ENCODE results near the gene TRIO.

Gene TRIO

DNA sequence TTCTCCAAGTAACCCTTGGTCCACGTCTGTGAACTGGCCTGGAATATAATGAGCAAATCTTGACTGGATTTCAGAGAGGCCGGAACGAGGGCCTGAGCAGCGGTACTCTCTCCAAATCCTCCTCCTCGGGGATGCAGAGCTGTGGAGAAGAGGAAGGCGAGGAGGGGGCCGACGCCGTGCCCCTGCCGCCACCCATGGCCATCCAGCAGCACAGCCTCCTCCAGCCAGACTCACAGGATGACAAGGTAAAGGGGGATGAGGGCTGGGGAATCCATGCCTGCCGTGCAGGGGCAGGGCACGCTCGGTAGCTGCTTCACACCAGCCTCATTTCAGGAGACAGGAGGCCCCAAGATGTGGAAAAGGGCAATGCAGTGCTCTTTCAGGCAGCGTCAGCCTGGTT is 319.5 kb downstream of the TRIO start:
- peaks cover 95% of the 10 kb centered on the region for H3K36me3 ChIP-seq (replicated peaks)

DNA sequence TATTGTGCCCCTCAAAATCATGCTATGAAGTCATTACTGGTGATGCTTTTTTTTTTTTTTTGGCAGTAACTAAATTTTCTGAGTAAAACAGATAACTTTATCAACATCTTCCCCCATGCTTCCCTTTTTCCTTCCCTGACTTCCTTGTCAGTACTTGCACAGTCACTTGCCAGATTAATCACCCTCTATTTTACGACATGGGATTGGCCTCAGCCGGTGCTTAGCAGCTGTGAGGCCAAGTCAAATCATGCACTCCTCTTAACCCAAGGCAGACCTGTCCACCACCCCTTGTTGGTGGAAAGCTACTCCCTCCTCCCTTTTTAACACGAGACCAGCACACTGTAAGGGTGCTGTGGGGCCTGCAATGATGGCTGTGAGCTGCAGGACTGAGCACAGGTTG is 320.5 kb downstream of the TRIO start:
- peak overlapping the region; percentile 5 for H3K27ac ChIP-seq
- H3K36me3 ChIP-seq (replicated peaks) = peaks cover 98% of the 10 kb centered on the region
- TF ChIP-seq, protein P1, sequence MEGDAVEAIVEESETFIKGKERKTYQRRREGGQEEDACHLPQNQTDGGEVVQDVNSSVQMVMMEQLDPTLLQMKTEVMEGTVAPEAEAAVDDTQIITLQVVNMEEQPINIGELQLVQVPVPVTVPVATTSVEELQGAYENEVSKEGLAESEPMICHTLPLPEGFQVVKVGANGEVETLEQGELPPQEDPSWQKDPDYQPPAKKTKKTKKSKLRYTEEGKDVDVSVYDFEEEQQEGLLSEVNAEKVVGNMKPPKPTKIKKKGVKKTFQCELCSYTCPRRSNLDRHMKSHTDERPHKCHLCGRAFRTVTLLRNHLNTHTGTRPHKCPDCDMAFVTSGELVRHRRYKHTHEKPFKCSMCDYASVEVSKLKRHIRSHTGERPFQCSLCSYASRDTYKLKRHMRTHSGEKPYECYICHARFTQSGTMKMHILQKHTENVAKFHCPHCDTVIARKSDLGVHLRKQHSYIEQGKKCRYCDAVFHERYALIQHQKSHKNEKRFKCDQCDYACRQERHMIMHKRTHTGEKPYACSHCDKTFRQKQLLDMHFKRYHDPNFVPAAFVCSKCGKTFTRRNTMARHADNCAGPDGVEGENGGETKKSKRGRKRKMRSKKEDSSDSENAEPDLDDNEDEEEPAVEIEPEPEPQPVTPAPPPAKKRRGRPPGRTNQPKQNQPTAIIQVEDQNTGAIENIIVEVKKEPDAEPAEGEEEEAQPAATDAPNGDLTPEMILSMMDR (IDR thresholded peaks at IDR 0.05; ENCODE audit: low read depth, low read length, missing control alignments) = no peak
- H3K27me3 ChIP-seq (replicated peaks) = no peaks in the 10 kb centered on the region
- in situ Hi-C loops (cut with HindIII; ENCODE audit: low pct_ligation_motif_present, low sequenced_read_pairs) = no loop called here
- no peak for DNase-seq
- H3K4me3 ChIP-seq (ENCODE audit: low read depth, low read length) = no peak overlapping the region

More for the DNA sequence above, 319.5 kb downstream of the TRIO start:
- no peak for DNase-seq
- TF ChIP-seq, protein P1 (IDR thresholded peaks at IDR 0.05; ENCODE audit: low read depth, low read length, missing control alignments) = no peak
- in situ Hi-C loops (cut with HindIII; ENCODE audit: low pct_ligation_motif_present, low sequenced_read_pairs) = no loop called here
- H3K27ac ChIP-seq = no peak overlapping the region
- H3K27me3 ChIP-seq (replicated peaks) = no peaks in the 10 kb centered on the region
- H3K4me3 ChIP-seq (ENCODE audit: low read depth, low read length) = no peak overlapping the region

DNA sequence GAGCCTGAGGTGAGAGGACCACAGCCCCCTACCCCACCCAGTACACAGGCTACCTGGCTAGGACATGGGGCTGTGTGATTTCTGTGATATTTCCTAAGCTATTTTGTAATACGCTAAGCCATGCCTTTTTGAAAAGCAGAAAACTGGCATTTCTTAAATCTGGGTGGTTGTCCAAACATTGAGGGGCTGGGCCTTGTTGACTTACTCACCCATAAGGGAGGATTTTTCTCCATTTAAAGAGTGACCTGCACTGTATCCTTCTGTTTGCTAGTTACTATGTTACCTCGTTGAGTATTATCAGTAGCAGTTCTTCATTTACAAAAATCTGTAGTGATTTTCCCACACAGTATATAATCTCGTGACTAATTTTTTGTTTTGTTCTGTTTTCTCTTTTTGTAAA is 321.0 kb downstream of the TRIO start:
- H3K27me3 ChIP-seq (replicated peaks) = no peaks in the 10 kb centered on the region
- in situ Hi-C loops (cut with HindIII; ENCODE audit: low pct_ligation_motif_present, low sequenced_read_pairs) = no loop called here
- H3K4me3 ChIP-seq (ENCODE audit: low read depth, low read length) = no peak overlapping the region
- TF ChIP-seq, protein P1 (IDR thresholded peaks at IDR 0.05; ENCODE audit: low read depth, low read length, missing control alignments) = no peak
- peak overlapping the region; percentile 5 for H3K27ac ChIP-seq
- no peak for DNase-seq
- peaks cover 97% of the 10 kb centered on the region for H3K36me3 ChIP-seq (replicated peaks)

DNA sequence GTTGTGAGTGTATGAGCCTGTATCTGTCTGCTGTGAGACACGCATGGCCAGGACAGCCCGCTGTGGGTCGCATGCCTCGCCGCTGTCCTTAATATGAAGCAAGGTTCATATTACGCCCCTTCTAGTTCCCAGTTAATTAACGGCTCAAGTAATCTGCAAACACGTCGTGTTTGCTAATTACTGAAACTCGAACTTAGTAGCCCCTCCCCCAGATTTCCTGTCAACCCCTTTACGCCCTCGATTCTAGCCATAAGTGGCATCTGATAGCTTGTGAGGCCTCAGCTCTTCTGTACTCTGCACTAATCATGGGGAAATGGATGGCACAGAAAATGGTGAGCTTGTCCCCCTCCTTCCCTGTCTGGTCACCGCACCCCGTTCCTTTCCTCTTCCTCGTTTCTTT is 321.5 kb downstream of the TRIO start:
- no peaks in the 10 kb centered on the region for H3K27me3 ChIP-seq (replicated peaks)
- H3K4me3 ChIP-seq (ENCODE audit: low read depth, low read length) = no peak overlapping the region
- TF ChIP-seq, protein P1 (IDR thresholded peaks at IDR 0.05; ENCODE audit: low read depth, low read length, missing control alignments) = no peak
- no peak for DNase-seq
- H3K27ac ChIP-seq = no peak overlapping the region
- peaks cover 96% of the 10 kb centered on the region for H3K36me3 ChIP-seq (replicated peaks)
- in situ Hi-C loops (cut with HindIII; ENCODE audit: low pct_ligation_motif_present, low sequenced_read_pairs) = no loop called here

DNA sequence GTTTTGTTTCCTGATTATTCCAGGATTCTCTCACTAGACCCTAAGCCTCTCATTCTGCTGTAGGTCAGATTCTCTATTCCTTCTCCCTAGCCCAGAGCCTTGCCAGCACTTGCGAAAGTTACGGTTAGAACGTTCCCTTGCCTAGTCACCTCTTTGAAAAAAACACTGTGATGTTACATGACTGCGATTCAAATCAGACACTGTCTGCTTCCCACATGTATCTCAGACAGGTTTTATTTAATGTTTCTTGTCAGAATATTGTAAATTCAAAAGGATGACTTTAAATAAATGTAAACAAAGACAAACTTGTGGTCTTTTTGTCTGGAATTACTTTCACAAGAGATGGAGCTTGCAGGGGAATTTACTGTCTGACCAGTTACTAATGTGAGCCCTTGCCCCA is 322.0 kb downstream of the TRIO start:
- H3K27ac ChIP-seq = no peak overlapping the region
- TF ChIP-seq, protein P1 (IDR thresholded peaks at IDR 0.05; ENCODE audit: low read depth, low read length, missing control alignments) = no peak
- in situ Hi-C loops (cut with HindIII; ENCODE audit: low pct_ligation_motif_present, low sequenced_read_pairs) = no loop called here
- DNase-seq = no peak
- no peak overlapping the region for H3K4me3 ChIP-seq (ENCODE audit: low read depth, low read length)
- H3K36me3 ChIP-seq (replicated peaks) = peaks cover 96% of the 10 kb centered on the region
- H3K27me3 ChIP-seq (replicated peaks) = no peaks in the 10 kb centered on the region

DNA sequence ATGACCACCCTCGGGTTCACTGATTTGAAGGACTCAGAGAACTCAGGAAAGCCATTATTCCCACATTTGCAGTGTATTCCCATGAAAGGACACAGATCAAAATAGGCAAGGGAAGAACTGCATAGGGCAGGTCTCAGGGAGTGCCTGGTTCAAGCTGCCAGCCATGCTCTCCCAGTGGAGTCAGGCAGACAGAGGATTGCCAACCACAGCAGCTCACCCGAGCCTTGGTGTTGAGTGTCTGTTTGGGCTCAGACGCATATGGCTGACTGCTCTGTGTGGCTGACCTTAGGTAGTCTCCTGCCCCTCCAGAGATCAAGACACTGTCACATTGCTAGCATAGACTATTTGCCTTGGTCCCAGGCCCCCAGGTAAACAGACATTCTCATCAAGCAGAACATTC is 322.6 kb downstream of the TRIO start:
- no peaks in the 10 kb centered on the region for H3K27me3 ChIP-seq (replicated peaks)
- no peak overlapping the region for H3K4me3 ChIP-seq (ENCODE audit: low read depth, low read length)
- peaks cover 96% of the 10 kb centered on the region for H3K36me3 ChIP-seq (replicated peaks)
- H3K27ac ChIP-seq = no peak overlapping the region
- DNase-seq = no peak
- TF ChIP-seq, protein P1 (IDR thresholded peaks at IDR 0.05; ENCODE audit: low read depth, low read length, missing control alignments) = no peak
- in situ Hi-C loops (cut with HindIII; ENCODE audit: low pct_ligation_motif_present, low sequenced_read_pairs) = no loop called here
